HEK293 (cell line): ENCODE data around the gene MTMR4.

Experiments used
- CTCF ChIA-PET: fragments of 350-600 bp; formaldehyde crosslinking; extraction: SDS; loops from one replicate; lab custom pipeline; 2021; ENCODE audit warnings: antibody characterized with exemption; lab: Yijun Ruan, JAX
- POLR2A ChIA-PET: fragments of 300-600 bp; formaldehyde crosslinking; extraction: SDS; loops from one replicate; lab custom pipeline; 2020; ENCODE audit warnings: antibody characterized with exemption, inconsistent platforms; lab: Yijun Ruan, JAX
- H3K27ac ChIP-seq: fragments of 200-500 bp; sonication (Bioruptor generic); 2 replicates; pipeline ENCODE4 v1.5.1; 2014; ENCODE audit warnings: low read depth, low read length, control low read depth, inconsistent platforms; ENCODE audit errors: extremely low read depth
- H3K36me3 ChIP-seq, 2 experiments: fragments of 200-500 bp in 1 of 2; sonication (Bioruptor generic) in 1 of 2; 1 replicate in 1 of 2; 2 replicates in 1 of 2; pipeline ENCODE4 v1.5.1; 2014 to 2017; ENCODE audit warnings: inconsistent platforms in 2 of 2, low read length in 2 of 2; ENCODE audit not compliant: control insufficient read depth in 2 of 2, insufficient read depth in 1 of 2
- H3K4me1 ChIP-seq: fragments of 200-500 bp; sonication (Bioruptor generic); 2 replicates; pipeline ENCODE4 v1.5.1; 2014; ENCODE audit warnings: mild to moderate bottlenecking, low read length, inconsistent platforms; ENCODE audit not compliant: control insufficient read depth, insufficient read depth
- H3K4me3 ChIP-seq: 2 replicates; pipeline ENCODE4 v1.5.1; 2011; ENCODE audit warnings: low read depth, mild to moderate bottlenecking, control low read depth, low read length, moderate library complexity
- H3K9me3 ChIP-seq: fragments of 200-500 bp; sonication (Bioruptor generic); 2 replicates; pipeline ENCODE4 v1.5.1; 2014; ENCODE audit warnings: low read depth, low read length, inconsistent platforms; ENCODE audit not compliant: control insufficient read depth, insufficient read depth
- EGR2 ChIP-seq: fragments of 450-650 bp; formaldehyde crosslinking; IDR thresholded peaks from 2 replicates; pipeline ENCODE4 v1.5.1; 2016; ENCODE audit warnings: low read depth, missing biosample characterization, missing genetic modification characterization
- GLIS2 ChIP-seq: fragments of 450-650 bp; formaldehyde crosslinking; IDR thresholded peaks from 2 replicates; pipeline ENCODE4 v1.5.1; 2016; ENCODE audit warnings: missing biosample characterization, missing genetic modification characterization
- PATZ1 ChIP-seq: fragments of 450-650 bp; formaldehyde crosslinking; IDR thresholded peaks from 2 replicates; pipeline ENCODE4 v1.5.1; 2016; ENCODE audit warnings: missing biosample characterization, missing genetic modification characterization
- YY2 ChIP-seq: fragments of 450-650 bp; formaldehyde crosslinking; IDR thresholded peaks from 2 replicates; pipeline ENCODE4 v1.5.1; 2016; ENCODE audit warnings: missing biosample characterization, missing genetic modification characterization
- ZFHX2 ChIP-seq: fragments of 450-650 bp; formaldehyde crosslinking; conservative IDR thresholded peaks from 2 replicates; pipeline ENCODE4 v1.5.1; 2016; ENCODE audit warnings: missing biosample characterization, missing genetic modification characterization
- ZNF10 ChIP-seq: fragments of 450-650 bp; formaldehyde crosslinking; IDR thresholded peaks from 2 replicates; pipeline ENCODE4 v1.5.1; 2017; ENCODE audit warnings: missing biosample characterization, missing genetic modification characterization
- ZNF133 ChIP-seq: fragments of 450-650 bp; formaldehyde crosslinking; IDR thresholded peaks from 2 replicates; pipeline ENCODE4 v1.5.1; 2016; ENCODE audit warnings: missing biosample characterization, missing genetic modification characterization
- ZNF140 ChIP-seq: fragments of 450-650 bp; formaldehyde crosslinking; IDR thresholded peaks from 2 replicates; pipeline ENCODE4 v1.5.1; 2016; ENCODE audit warnings: missing biosample characterization, missing genetic modification characterization
- ZNF155 ChIP-seq: fragments of 450-650 bp; formaldehyde crosslinking; IDR thresholded peaks from 2 replicates; pipeline ENCODE4 v1.5.1; 2016; ENCODE audit warnings: missing biosample characterization, missing genetic modification characterization
- ZNF169 ChIP-seq: fragments of 450-650 bp; formaldehyde crosslinking; IDR thresholded peaks from 2 replicates; pipeline ENCODE4 v1.5.1; 2016; ENCODE audit warnings: missing biosample characterization, missing genetic modification characterization
- ZNF19 ChIP-seq: fragments of 450-650 bp; formaldehyde crosslinking; IDR thresholded peaks from 2 replicates; pipeline ENCODE4; 2016; ENCODE audit warnings: missing biosample characterization, missing genetic modification characterization, low read depth
- ZNF2 ChIP-seq: fragments of 450-650 bp; formaldehyde crosslinking; IDR thresholded peaks from 2 replicates; pipeline ENCODE4 v1.5.1; 2016; ENCODE audit warnings: missing biosample characterization, missing genetic modification characterization
- ZNF202 ChIP-seq: fragments of 450-650 bp; formaldehyde crosslinking; IDR thresholded peaks from 2 replicates; pipeline ENCODE4 v1.5.1; 2016; ENCODE audit warnings: missing biosample characterization, missing genetic modification characterization, borderline replicate concordance
- ZNF211 ChIP-seq: fragments of 450-650 bp; formaldehyde crosslinking; IDR thresholded peaks from 2 replicates; pipeline ENCODE4 v1.5.1; 2016; ENCODE audit warnings: low read depth, missing biosample characterization, missing genetic modification characterization
- ZNF214 ChIP-seq: fragments of 450-650 bp; formaldehyde crosslinking; IDR thresholded peaks from 2 replicates; pipeline ENCODE4 v1.5.1; 2017; ENCODE audit warnings: missing biosample characterization, mild to moderate bottlenecking, missing genetic modification characterization, borderline replicate concordance
- ZNF48 ChIP-seq: fragments of 450-650 bp; formaldehyde crosslinking; IDR thresholded peaks from 2 replicates; pipeline ENCODE4 v1.5.1; 2016; ENCODE audit warnings: missing biosample characterization, missing genetic modification characterization
- ZNF514 ChIP-seq: fragments of 450-650 bp; formaldehyde crosslinking; IDR thresholded peaks from 2 replicates; pipeline ENCODE4 v1.5.1; 2016; ENCODE audit warnings: missing biosample characterization, missing genetic modification characterization
- ZNF544 ChIP-seq: fragments of 450-650 bp; formaldehyde crosslinking; IDR thresholded peaks from 2 replicates; pipeline ENCODE4 v1.5.0; 2017; ENCODE audit warnings: missing biosample characterization, missing genetic modification characterization
- ZNF548 ChIP-seq: fragments of 450-650 bp; formaldehyde crosslinking; IDR thresholded peaks from 2 replicates; pipeline ENCODE4 v1.5.1; 2016; ENCODE audit warnings: missing biosample characterization, missing genetic modification characterization
- ZNF555 ChIP-seq: fragments of 450-650 bp; formaldehyde crosslinking; conservative IDR thresholded peaks from 2 replicates; pipeline ENCODE4 v1.5.1; 2017; ENCODE audit warnings: missing biosample characterization, mild to moderate bottlenecking, missing genetic modification characterization, inconsistent platforms
- ZNF561 ChIP-seq: fragments of 450-650 bp; IDR thresholded peaks from 2 replicates; pipeline ENCODE4 v1.5.1; 2018; ENCODE audit warnings: missing biosample characterization, missing genetic modification characterization, borderline replicate concordance
- ZNF600 ChIP-seq: fragments of 450-650 bp; formaldehyde crosslinking; IDR thresholded peaks from 2 replicates; pipeline ENCODE4 v1.5.1; 2016; ENCODE audit warnings: missing biosample characterization, missing genetic modification characterization
- ZNF639 ChIP-seq: fragments of 450-650 bp; formaldehyde crosslinking; IDR thresholded peaks from 2 replicates; pipeline ENCODE4 v1.5.1; 2016; ENCODE audit warnings: missing biosample characterization, missing genetic modification characterization
- ZNF645 ChIP-seq: fragments of 450-650 bp; formaldehyde crosslinking; IDR thresholded peaks from 2 replicates; pipeline ENCODE4; 2016; ENCODE audit warnings: missing biosample characterization, missing genetic modification characterization
- ZNF654 ChIP-seq: fragments of 450-650 bp; formaldehyde crosslinking; IDR thresholded peaks from 2 replicates; pipeline ENCODE4 v1.5.1; 2016; ENCODE audit warnings: low read depth, missing biosample characterization, missing genetic modification characterization
- ZNF670 ChIP-seq: fragments of 450-650 bp; formaldehyde crosslinking; IDR thresholded peaks from 2 replicates; pipeline ENCODE4 v1.5.1; 2016; ENCODE audit warnings: missing biosample characterization, missing genetic modification characterization, low read depth
- ZNF701 ChIP-seq: fragments of 450-650 bp; formaldehyde crosslinking; IDR thresholded peaks from 2 replicates; pipeline ENCODE4 v1.5.1; 2016; ENCODE audit warnings: missing biosample characterization, missing genetic modification characterization
- ZNF707 ChIP-seq: fragments of 450-650 bp; formaldehyde crosslinking; IDR thresholded peaks from 2 replicates; pipeline ENCODE4 v1.5.1; 2016; ENCODE audit warnings: missing biosample characterization, missing genetic modification characterization
- ZSCAN18 ChIP-seq: fragments of 450-650 bp; formaldehyde crosslinking; IDR thresholded peaks from 2 replicates; pipeline ENCODE4 v1.5.1; 2016; ENCODE audit warnings: missing biosample characterization, missing genetic modification characterization

MTMR4 gene

GRCh38 chr17:58513267-58513964 is 1.0 kb downstream of the MTMR4 start (continued):
- TF ChIP-seq ZNF19 (tag by site-specific recombination) (no peak), PATZ1 (tag by site-specific recombination) (0 out of 2 replicates have a peak, but pooled peaks have one; percentile 3), ZNF202 (tag by site-specific recombination) (no peak), ZNF214 (tag by site-specific recombination) (no peak), GLIS2 (tag by site-specific recombination) (peak; percentile 68), ZNF561 (tag by site-specific recombination) (no peak), YY2 (no peak), ZNF645 (tag by site-specific recombination) (no peak), ZNF600 (tag by site-specific recombination) (peak; percentile 72), ZNF133 (no peak), ZNF555 (tag by site-specific recombination) (no peak), ZNF639 (no peak), ZNF169 (tag by site-specific recombination) (no peak)

GRCh38 chr17:58510075-58510474 is 4.4 kb downstream of the MTMR4 start:
- ChIA-PET CTCF (no interaction called here), POLR2A (no interaction called here)
- H3K36me3 ChIP-seq: peaks cover 56 to 80% of the 10 kb centered on the region in 2 experiments
- peaks cover 3% of the 10 kb centered on the region; the same call in 1 of the 2 replicates for H3K4me1 ChIP-seq
- TF ChIP-seq ZNF701: no peak
- peak; percentile 40; the same call in 1 of the 2 replicates for TF ChIP-seq EGR2 (tag by site-specific recombination)
- TF ChIP-seq, all 188 proteins: peak for 1
- Histone ChIP-seq H3K27ac (no peak overlapping the region), H3K4me3 (no peak overlapping the region), H3K9me3 (no peaks in the 10 kb centered on the region)

- CTCF ChIA-PET: no interaction called here
- no peaks in the 10 kb centered on the region for H3K4me1 ChIP-seq
- peaks cover 70 to 96% of the 10 kb centered on the region in 2 experiments for H3K36me3 ChIP-seq
- no peaks in the 10 kb centered on the region for H3K9me3 ChIP-seq
- H3K4me3 ChIP-seq: no peak overlapping the region
- POLR2A ChIA-PET: no interaction called here
- no peak overlapping the region for H3K27ac ChIP-seq
- no peak for TF ChIP-seq ZNF10 (tag by site-specific recombination)
- TF ChIP-seq ZNF514 (tag by site-specific recombination): no peak
- no peak for TF ChIP-seq ZSCAN18 (tag by site-specific recombination)
- TF ChIP-seq ZNF548 (tag by site-specific recombination): no peak
- no peak for TF ChIP-seq ZNF2 (tag by site-specific recombination)
- no peak for TF ChIP-seq ZNF654 (tag by site-specific recombination)
- TF ChIP-seq ZNF48 (tag by site-specific recombination): no peak
- no peak for TF ChIP-seq ZNF155 (tag by site-specific recombination)
- TF ChIP-seq ZNF211: no peak
- TF ChIP-seq ZNF544 (tag by site-specific recombination): no peak
- no peak for TF ChIP-seq ZNF670 (tag by site-specific recombination)
- no peak for TF ChIP-seq ZNF140 (tag by site-specific recombination)
- no peak for TF ChIP-seq ZNF707 (tag by site-specific recombination)
- no peak for TF ChIP-seq ZFHX2 (tag by site-specific recombination)
Measured at GRCh38 chr17:58508341-58509067, 5.9 kb downstream of the MTMR4 start.
